ENCODE measurements around the gene ZAP70. TPM values are rescaled to one million over a fixed set of nuclear protein-coding genes. Genes with fewer than 3 reads are reported as not detected.
A peak's percentile ranks its signal among the peaks of the same experiment; 100 is the strongest.

The ZAP70 gene
- polyA plus RNA-seq, 1 donor (not counting 4 experiments of a cell fraction or from before 2014, with no cell fraction given) = 1.6 TPM

DNA sequence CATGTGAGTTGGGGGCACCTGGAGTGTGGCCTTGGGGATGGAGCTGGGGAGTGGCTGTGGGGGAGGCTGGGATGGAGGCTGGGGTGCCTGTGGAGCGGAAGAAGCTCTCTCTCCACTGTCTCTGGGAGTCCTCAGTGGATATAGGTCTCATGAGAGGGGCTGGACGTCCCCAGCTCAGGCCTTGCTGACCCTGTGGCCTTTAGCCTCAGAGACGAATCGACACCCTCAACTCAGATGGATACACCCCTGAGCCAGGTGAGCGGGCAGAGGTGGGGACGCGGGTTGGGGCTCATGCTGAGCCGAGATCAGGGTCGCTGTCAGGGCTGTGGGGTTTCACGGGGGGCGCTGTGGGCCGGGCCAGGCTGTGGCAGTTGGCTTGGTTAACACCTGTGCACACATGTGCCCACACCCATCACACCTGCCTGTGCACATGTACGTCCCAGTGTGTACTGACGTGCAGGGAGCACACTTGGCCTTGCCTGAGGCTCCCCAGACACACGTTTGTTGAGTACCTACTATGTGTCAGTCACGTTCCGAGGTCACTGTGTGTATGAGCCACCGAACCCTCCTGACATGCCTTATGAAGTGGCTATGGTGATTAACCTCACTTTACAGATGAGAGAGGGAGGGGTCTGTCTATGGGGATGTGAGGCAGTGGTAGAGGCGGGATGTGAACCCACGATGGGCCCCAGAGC lies 20.1 kb downstream of the ZAP70 start:
- no peak overlapping the region for H2AFZ ChIP-seq (ENCODE audit: control insufficient read depth, low read length)
- H3K9ac ChIP-seq (ENCODE audit: control insufficient read depth, extremely low read depth, insufficient read depth, low read length) = no peak overlapping the region
- no peak for DNase-seq (ENCODE audit: low read depth, low spot score)
- FAIRE-seq = no peak
- H3K9me1 ChIP-seq (ENCODE audit: control insufficient read depth, extremely low read depth, insufficient read depth, low read length) = no peaks in the 10 kb centered on the region
- TF ChIP-seq CTCF (optimal IDR thresholded peaks at IDR 0.05 in 1 of 3, IDR thresholded peaks at IDR 0.05 in 1 of 3, conservative IDR thresholded peaks at IDR 0.05 in 1 of 3; ENCODE audit: extremely low read depth in 1 of 3, insufficient read depth in 2 of 3, low read length in 3 of 3) (no peak), EZH2 (IDR thresholded peaks at IDR 0.05; ENCODE audit: low read length) (no peak)
- dilution Hi-C loops (cut with MboI; ENCODE audit: extremely low pct_ligation_motif_present, low sequenced_read_pairs) = no loop called here
- no peaks in the 10 kb centered on the region for H3K79me2 ChIP-seq (ENCODE audit: control insufficient read depth, insufficient read depth, low read length)
- no peaks in the 10 kb centered on the region for H3K27me3 ChIP-seq (ENCODE audit: control insufficient read depth, extremely low read depth, insufficient read depth, low read length)
- no peak overlapping the region for H3K4me2 ChIP-seq (ENCODE audit: control insufficient read depth, extremely low read depth, insufficient read depth, low read depth, low read length)
- no peak overlapping the region for H3K4me3 ChIP-seq (ENCODE audit: control insufficient read depth in 2 of 3, extremely low read depth in 1 of 3, insufficient read depth in 2 of 3, low read depth in 1 of 3, low read length in 3 of 3)
- peaks cover 3% of the 10 kb centered on the region for H3K9me3 ChIP-seq (ENCODE audit: control insufficient read depth, low read depth, low read length)
- peaks cover 4% of the 10 kb centered on the region for H3K4me1 ChIP-seq (ENCODE audit: control insufficient read depth, extremely low read depth, insufficient read depth, low read length)
- no peak overlapping the region for H3K27ac ChIP-seq (ENCODE audit: control insufficient read depth, insufficient read depth, low read length)
- H3K36me3 ChIP-seq (ENCODE audit: control insufficient read depth in 2 of 2, extremely low read depth in 1 of 2, insufficient read depth in 2 of 2, low read length in 2 of 2) = no peaks in the 10 kb centered on the region
- H4K20me1 ChIP-seq (ENCODE audit: control insufficient read depth, extremely low read depth, insufficient read depth, low read length) = no peaks in the 10 kb centered on the region

DNA sequence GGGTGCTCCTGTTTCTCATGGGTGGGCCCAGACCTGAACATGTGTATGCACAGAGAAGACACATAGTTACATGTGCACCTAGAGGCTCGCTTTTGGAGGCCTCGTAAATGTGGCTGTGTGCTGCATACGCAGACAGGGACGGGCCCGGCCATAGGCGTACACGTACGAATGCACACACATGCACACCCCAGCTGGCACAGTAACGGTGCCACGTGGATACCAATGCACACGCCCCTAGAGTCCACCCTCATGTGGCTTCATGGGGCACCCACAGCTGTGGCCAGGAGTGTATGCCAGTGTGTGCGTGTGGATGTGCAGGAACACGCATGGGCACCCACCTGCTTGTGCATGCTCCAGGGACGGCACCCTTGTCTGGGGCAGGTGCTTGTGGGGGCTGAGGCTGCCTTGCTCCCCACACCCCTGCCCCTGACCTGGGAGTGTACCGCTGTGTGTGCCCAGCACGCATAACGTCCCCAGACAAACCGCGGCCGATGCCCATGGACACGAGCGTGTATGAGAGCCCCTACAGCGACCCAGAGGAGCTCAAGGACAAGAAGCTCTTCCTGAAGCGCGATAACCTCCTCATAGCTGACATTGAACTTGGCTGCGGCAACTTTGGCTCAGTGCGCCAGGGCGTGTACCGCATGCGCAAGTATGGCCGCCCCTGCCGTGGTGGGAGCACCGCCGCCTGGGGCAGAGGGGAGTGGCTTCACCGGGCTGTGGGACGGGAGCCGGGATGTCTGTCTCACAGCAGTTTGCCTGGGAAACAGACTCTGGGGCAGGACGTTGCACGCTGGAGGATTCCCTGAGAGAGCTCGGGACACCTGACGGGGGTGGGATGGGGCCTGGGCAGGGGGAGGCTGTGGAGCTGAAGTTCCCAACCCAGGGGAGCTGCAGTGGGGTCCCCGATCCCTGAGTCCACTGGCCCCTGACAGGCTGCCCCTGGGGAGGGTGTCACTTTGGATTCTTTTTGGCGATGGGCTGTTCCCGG lies 21.0 kb downstream of the ZAP70 start:
- no peak for FAIRE-seq
- dilution Hi-C loops (cut with MboI; ENCODE audit: extremely low pct_ligation_motif_present, low sequenced_read_pairs) = no loop called here
- H3K9me1 ChIP-seq (ENCODE audit: control insufficient read depth, extremely low read depth, insufficient read depth, low read length) = no peaks in the 10 kb centered on the region
- H3K27ac ChIP-seq (ENCODE audit: control insufficient read depth, insufficient read depth, low read length) = no peak overlapping the region
- peaks cover 4% of the 10 kb centered on the region for H3K4me1 ChIP-seq (ENCODE audit: control insufficient read depth, extremely low read depth, insufficient read depth, low read length)
- peak overlapping the region; percentile 64 for H3K4me2 ChIP-seq (ENCODE audit: control insufficient read depth, extremely low read depth, insufficient read depth, low read depth, low read length)
- H3K79me2 ChIP-seq (ENCODE audit: control insufficient read depth, insufficient read depth, low read length) = no peaks in the 10 kb centered on the region
- peak overlapping the region; percentile 76 for H2AFZ ChIP-seq (ENCODE audit: control insufficient read depth, low read length)
- peak overlapping the region; percentile 37 for H3K9ac ChIP-seq (ENCODE audit: control insufficient read depth, extremely low read depth, insufficient read depth, low read length)
- peak overlapping the region in 2 of 3 experiments; percentile 32 to 57 for H3K4me3 ChIP-seq (ENCODE audit: control insufficient read depth in 2 of 3, extremely low read depth in 1 of 3, insufficient read depth in 2 of 3, low read depth in 1 of 3, low read length in 3 of 3)
- H3K9me3 ChIP-seq (ENCODE audit: control insufficient read depth, low read depth, low read length) = peaks cover 3% of the 10 kb centered on the region
- H4K20me1 ChIP-seq (ENCODE audit: control insufficient read depth, extremely low read depth, insufficient read depth, low read length) = no peaks in the 10 kb centered on the region
- no peak for DNase-seq (ENCODE audit: low read depth, low spot score)
- no peaks in the 10 kb centered on the region for H3K27me3 ChIP-seq (ENCODE audit: control insufficient read depth, extremely low read depth, insufficient read depth, low read length)
- no peaks in the 10 kb centered on the region for H3K36me3 ChIP-seq (ENCODE audit: control insufficient read depth in 2 of 2, extremely low read depth in 1 of 2, insufficient read depth in 2 of 2, low read length in 2 of 2)
- no peak for TF ChIP-seq EZH2 (IDR thresholded peaks at IDR 0.05; ENCODE audit: low read length)

Data from keratinocyte (primary cell).